Measurements from ENCODE around the gene PLB1. TPM values are rescaled to one million over a fixed set of nuclear protein-coding genes. Genes with fewer than 3 reads are reported as not detected.

Gene PLB1
- total and polyA plus RNA-seq, 2 experiments from 2014 or later: 0.06 to 0.21 TPM

GRCh38 chr2:28448793-28449100 lies 47.1 kb upstream of the PLB1 start (continued):
- no peak for TF ChIP-seq POLR2AphosphoS5 (IDR thresholded peaks at IDR 0.05; ENCODE audit: low read depth)

DNA sequence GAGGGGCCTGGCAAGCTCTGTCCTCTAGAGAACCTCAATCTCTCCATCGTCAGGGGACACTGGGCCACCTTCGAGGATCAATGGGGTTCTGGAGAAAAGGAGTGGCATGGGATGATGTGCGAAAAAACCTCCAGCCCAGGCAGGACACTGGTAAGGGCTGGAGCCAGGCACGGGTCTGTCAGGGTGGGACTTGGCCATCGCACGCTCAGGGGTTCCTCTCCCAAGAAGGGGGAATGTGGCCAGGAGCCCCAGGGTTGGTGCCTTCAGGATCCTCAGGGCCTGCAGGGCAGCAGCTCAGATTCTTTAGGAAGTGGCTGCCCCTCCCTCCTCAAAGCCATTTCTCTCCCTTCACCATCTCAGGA lies 46.8 kb upstream of the PLB1 start:
- Mint-ChIP-seq H3K9me3 (no peaks in the 10 kb centered on the region), H3K27ac (no peak overlapping the region)

More for the DNA sequence above, 46.8 kb upstream of the PLB1 start:
- no peak overlapping the region for H2AFZ ChIP-seq
- H3K36me3 ChIP-seq (ENCODE audit: insufficient read depth): no peaks in the 10 kb centered on the region
- no peaks in the 10 kb centered on the region for H3K27me3 ChIP-seq (ENCODE audit: insufficient read depth)
- ATAC-seq: no peak
- no peaks in the 10 kb centered on the region for H3K9me2 ChIP-seq (ENCODE audit: insufficient read depth)
- TF ChIP-seq STAT1 (IDR thresholded peaks at IDR 0.05; ENCODE audit: unreplicated experiment) (no peak), EZH2 (IDR thresholded peaks at IDR 0.05; ENCODE audit: low read depth, unreplicated experiment) (no peak), ZNF462 (CRISPR knock-in tag; IDR thresholded peaks at IDR 0.05) (no peak), CREB1 (CRISPR knock-in tag; IDR thresholded peaks at IDR 0.05; ENCODE audit: low read depth) (no peak), JUNB (IDR thresholded peaks at IDR 0.05; ENCODE audit: unreplicated experiment) (no peak), NANOG (IDR thresholded peaks at IDR 0.05; ENCODE audit: borderline replicate concordance) (no peak), ZNF331 (CRISPR knock-in tag; IDR thresholded peaks at IDR 0.05; ENCODE audit: low read depth) (no peak), ZNF114 (CRISPR knock-in tag; IDR thresholded peaks at IDR 0.05) (no peak), ETS1 (IDR thresholded peaks at IDR 0.05) (no peak), CTCF (conservative IDR thresholded peaks at IDR 0.05; ENCODE audit: low read depth in 2 of 2) (no peak), EZH2phosphoT487 (IDR thresholded peaks at IDR 0.05; ENCODE audit: unreplicated experiment) (no peak), POLR2AphosphoS5 (IDR thresholded peaks at IDR 0.05; ENCODE audit: low read depth) (no peak)
- TF ChIP-seq, protein P1, sequence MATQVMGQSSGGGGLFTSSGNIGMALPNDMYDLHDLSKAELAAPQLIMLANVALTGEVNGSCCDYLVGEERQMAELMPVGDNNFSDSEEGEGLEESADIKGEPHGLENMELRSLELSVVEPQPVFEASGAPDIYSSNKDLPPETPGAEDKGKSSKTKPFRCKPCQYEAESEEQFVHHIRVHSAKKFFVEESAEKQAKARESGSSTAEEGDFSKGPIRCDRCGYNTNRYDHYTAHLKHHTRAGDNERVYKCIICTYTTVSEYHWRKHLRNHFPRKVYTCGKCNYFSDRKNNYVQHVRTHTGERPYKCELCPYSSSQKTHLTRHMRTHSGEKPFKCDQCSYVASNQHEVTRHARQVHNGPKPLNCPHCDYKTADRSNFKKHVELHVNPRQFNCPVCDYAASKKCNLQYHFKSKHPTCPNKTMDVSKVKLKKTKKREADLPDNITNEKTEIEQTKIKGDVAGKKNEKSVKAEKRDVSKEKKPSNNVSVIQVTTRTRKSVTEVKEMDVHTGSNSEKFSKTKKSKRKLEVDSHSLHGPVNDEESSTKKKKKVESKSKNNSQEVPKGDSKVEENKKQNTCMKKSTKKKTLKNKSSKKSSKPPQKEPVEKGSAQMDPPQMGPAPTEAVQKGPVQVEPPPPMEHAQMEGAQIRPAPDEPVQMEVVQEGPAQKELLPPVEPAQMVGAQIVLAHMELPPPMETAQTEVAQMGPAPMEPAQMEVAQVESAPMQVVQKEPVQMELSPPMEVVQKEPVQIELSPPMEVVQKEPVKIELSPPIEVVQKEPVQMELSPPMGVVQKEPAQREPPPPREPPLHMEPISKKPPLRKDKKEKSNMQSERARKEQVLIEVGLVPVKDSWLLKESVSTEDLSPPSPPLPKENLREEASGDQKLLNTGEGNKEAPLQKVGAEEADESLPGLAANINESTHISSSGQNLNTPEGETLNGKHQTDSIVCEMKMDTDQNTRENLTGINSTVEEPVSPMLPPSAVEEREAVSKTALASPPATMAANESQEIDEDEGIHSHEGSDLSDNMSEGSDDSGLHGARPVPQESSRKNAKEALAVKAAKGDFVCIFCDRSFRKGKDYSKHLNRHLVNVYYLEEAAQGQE (IDR thresholded peaks at IDR 0.05; ENCODE audit: unreplicated experiment): no peak
- H3K27ac ChIP-seq (ENCODE audit: low read depth): no peak overlapping the region
- Mint-ChIP-seq H3K4me1 (peaks cover 5% of the 10 kb centered on the region; the same call in 2 of the 3 replicates), H3K27me3 (ENCODE audit: insufficient read depth, low read depth, poor library complexity) (peaks cover 5% of the 10 kb centered on the region), H3K36me3 (ENCODE audit: low read depth) (no peaks in the 10 kb centered on the region), H3K4me3 (no peak overlapping the region)
- no peaks in the 10 kb centered on the region for H3K4me1 ChIP-seq (ENCODE audit: insufficient read depth)
- H3K4me3 ChIP-seq: no peak overlapping the region
- no peak for DNase-seq (ENCODE audit: low spot score)
- H3K4me2 ChIP-seq: no peak overlapping the region
- no peaks in the 10 kb centered on the region for H3F3A ChIP-seq (replicated peaks; ENCODE audit: low read depth)
- H3K79me2 ChIP-seq (replicated peaks; ENCODE audit: insufficient read depth): no peaks in the 10 kb centered on the region
- no peaks in the 10 kb centered on the region for H4K20me1 ChIP-seq (replicated peaks; ENCODE audit: insufficient read depth)
